Thyroid gland (tissue), 4 donors: ENCODE data around the gene ONECUT3.

Source experiments
- CTCF ChIP-seq, 6 experiments: fragments of 200-600 bp in 3 of 6; fragments of 450-650 bp in 3 of 6; sonication (generic) in 3 of 6; IDR thresholded peaks; one replicate each; pipeline ENCODE4 v1.5.1; 2016 to 2019; ENCODE audit warnings: antibody characterized with exemption in 6 of 6, mild to moderate bottlenecking in 2 of 6, inconsistent platforms in 1 of 6, moderate library complexity in 1 of 6
- POLR2A ChIP-seq, 2 donors: fragments of 450-650 bp; IDR thresholded peaks; one replicate each; pipeline ENCODE4 v1.6.1; 2017; ENCODE audit warnings: antibody characterized with exemption in 2 of 2, mild to moderate bottlenecking in 2 of 2, moderate library complexity in 1 of 2

DNA sequence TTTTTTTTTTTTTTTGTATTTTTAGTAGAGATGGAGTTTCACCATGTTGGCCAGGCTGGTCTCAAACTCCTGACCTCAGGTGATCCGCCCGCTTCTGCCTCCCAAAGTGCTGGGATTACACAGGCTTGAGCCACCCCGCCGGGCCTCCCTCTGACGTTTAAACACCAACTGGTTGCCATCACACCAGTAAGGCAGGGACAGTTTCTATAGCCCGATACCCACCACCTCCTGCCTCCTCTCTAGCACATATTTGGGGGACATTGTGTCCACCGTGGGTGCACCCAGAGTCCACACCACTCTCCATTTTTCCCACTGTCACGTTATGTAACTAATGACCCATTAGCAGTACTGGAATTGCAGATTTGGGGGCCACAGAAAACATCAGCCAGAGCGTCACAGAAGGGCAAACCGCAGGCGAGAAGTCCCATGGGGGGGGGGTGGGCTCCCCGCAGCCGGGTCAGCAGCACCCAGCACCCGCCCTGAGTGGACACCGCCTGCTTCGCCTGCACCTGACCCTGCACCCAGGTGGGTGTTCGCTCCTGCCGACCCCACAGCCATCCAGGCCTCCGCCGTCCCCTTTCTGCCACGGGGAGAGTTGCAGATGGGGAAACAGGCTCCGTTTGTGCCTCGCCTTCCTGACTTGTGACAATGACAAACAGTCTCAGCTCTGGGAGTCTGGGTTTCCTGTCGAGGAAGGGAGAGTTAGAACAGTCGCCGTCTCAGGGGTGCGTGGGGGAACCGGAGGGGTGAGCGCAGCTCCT lies 3.6 kb downstream of the ONECUT3 start:
- TF ChIP-seq CTCF (IDR thresholded peaks at IDR 0.05) (no peak), POLR2A (IDR thresholded peaks at IDR 0.05) (no peak)
